ENCODE measurements around the gene UBA1.

UBA1 gene

GRCh38 chrX:47169726-47170515 lies 23.7 kb upstream of the UBA1 start:
- no peak for DNase-seq (ENCODE audit: low read depth in 3 of 3)

GRCh38 chrX:47170861-47171692 lies 22.6 kb upstream of the UBA1 start:
- DNase-seq (ENCODE audit: low read depth in 3 of 3), result no peak

GRCh38 chrX:47171996-47172395 lies 21.6 kb upstream of the UBA1 start:
- DNase-seq (ENCODE audit: low read depth in 3 of 3), result no peak

- DNase-seq (ENCODE audit: low read depth in 3 of 3), result no peak
These were observed 21.1 kb upstream of the UBA1 start for GRCh38 chrX:47172549-47172948.

GRCh38 chrX:47172971-47173792 lies 20.4 kb upstream of the UBA1 start:
- no peak for DNase-seq (ENCODE audit: low read depth in 3 of 3)

GRCh38 chrX:47174376-47174775 lies 19.3 kb upstream of the UBA1 start:
- no peak for DNase-seq (ENCODE audit: low read depth in 3 of 3)

- DNase-seq (ENCODE audit: low read depth in 3 of 3), result no peak
These were observed 18.6 kb upstream of the UBA1 start for GRCh38 chrX:47174846-47175587.

- no peak for DNase-seq (ENCODE audit: low read depth in 3 of 3)
These were observed 18.0 kb upstream of the UBA1 start for GRCh38 chrX:47175588-47175980.

- no peak for DNase-seq (ENCODE audit: low read depth in 3 of 3)
These were observed 17.4 kb upstream of the UBA1 start for GRCh38 chrX:47176101-47176740.

GRCh38 chrX:47177079-47177478 lies 16.6 kb upstream of the UBA1 start:
- DNase-seq (ENCODE audit: low read depth in 3 of 3), result no peak

- DNase-seq (ENCODE audit: low read depth in 3 of 3), result no peak
These were observed 15.3 kb upstream of the UBA1 start for GRCh38 chrX:47178337-47178736.

GRCh38 chrX:47179221-47179927 lies 14.3 kb upstream of the UBA1 start:
- DNase-seq (ENCODE audit: low read depth in 3 of 3), result no peak

GRCh38 chrX:47179928-47180255 lies 13.7 kb upstream of the UBA1 start:
- DNase-seq (ENCODE audit: low read depth in 3 of 3), result no peak

- no peak for DNase-seq (ENCODE audit: low read depth in 3 of 3)
These were observed 13.3 kb upstream of the UBA1 start for GRCh38 chrX:47180346-47180745.

GRCh38 chrX:47181301-47181700 lies 12.3 kb upstream of the UBA1 start:
- DNase-seq (ENCODE audit: low read depth in 3 of 3), result no peak

- DNase-seq (ENCODE audit: low read depth in 3 of 3), result no peak
These were observed 11.4 kb upstream of the UBA1 start for GRCh38 chrX:47182106-47182700.

GRCh38 chrX:47184486-47184885 lies 9.1 kb upstream of the UBA1 start:
- no peak for DNase-seq (ENCODE audit: low read depth in 3 of 3)

GRCh38 chrX:47185241-47185640 lies 8.4 kb upstream of the UBA1 start:
- no peak for DNase-seq (ENCODE audit: low read depth in 3 of 3)

- DNase-seq (ENCODE audit: low read depth in 3 of 3), result no peak
These were observed 7.4 kb upstream of the UBA1 start for GRCh38 chrX:47186096-47186740.

Data from stimulated activated CD4-positive, alpha-beta T cell treated with anti-CD3 and anti-CD28 coated beads, TNF-alpha, amount 100 ng/mL, for 48 hours (primary cell).